HG03575 (cell line): ENCODE results near the gene MPO.

Source experiments
- ATAC-seq: cut with Tn5 transposase; IDR thresholded peaks from one replicate; pipeline ENCODE4 v1.9.1; 2021; ENCODE audit not compliant: unreplicated experiment, insufficient number of reproducible peaks, low FRiP score; ENCODE audit errors: extremely low read depth

Gene MPO

GRCh38 chr17:58246781-58247180, 34.0 kb downstream of the MPO start:
- no peak for ATAC-seq

GRCh38 chr17:58246104-58246740, 34.5 kb downstream of the MPO start:
- ATAC-seq = no peak

DNA sequence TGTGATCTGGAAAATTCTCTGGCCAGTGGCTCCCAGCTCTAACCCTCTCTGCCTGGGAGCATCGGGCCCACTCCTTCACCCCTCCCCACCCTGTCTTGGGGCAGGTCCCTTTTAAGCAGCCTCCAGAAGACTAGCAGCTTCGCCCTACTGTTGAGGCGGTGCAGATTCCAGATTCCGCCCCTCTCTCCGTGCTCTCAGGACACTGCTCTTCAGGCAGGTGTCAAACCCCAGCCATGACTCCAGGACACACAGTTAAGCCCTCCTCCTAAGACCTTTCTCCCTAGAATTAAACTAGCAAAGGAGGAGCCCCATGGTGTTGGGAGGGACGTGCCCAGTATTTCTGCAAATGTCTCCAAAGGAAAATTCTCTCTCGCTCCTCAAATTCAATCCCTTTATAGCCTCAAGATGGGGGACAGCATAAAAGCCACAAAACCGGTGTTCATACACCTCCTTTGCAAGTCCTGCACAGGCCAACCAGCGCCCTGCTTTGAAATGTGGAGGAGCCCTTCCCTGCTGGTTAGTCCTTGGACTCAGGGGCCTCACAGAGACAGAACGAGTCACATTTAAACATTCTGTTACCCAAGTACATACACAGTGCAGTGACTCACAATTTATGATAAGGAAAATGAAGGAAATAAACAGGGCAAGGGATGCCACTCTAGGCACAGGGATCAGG, 35.2 kb downstream of the MPO start:
- no peak for ATAC-seq

DNA sequence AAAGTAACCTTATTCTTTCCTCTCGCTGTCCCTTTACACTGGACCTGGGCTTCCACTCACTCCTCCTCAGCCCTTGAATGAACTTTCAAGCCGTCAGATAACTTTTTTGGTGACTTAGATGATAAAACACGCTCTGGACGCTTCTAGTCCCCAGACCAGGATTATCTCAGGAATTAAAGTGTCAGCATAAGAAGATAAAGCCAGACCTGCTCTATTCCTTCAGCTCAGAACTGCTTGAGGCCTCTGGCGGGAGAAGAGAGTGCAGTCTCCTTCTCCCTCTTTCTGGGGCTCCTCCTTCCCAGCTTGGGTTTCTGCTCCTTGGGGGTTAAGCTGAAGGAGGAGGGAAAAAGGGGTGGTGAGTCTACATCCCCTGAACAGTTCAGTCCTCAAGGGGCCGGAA, 35.8 kb downstream of the MPO start:
- ATAC-seq = no peak

DNA sequence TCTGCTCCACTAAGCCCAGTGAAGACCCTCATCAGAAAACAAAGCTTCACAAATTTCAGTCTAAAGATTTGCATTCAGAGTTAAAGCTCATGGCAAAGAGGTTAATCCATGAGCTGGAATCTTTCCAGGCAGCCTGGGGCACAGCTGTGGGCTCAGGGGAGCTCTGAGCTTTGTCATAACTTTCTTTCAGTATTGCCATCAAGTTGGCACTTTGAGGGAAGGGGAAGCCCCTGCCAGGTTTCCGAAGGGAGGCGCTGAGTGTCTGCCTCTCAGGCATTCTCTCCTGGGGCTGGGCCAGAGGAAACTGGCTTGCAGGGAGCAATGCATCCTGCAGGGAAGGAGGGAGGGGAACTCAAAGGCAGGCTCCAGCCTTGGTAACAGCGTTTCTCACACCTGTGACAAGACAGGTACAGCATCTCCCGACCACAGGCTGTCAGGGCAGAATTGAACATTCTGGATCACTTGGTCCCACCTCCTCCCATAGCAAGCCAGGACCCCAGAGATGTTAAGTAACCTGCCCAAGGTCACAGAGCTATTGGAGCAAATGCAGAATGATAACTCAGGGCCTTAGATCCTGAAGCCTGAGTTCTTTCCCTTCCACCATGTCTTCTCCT, 38.5 kb downstream of the MPO start:
- no peak for ATAC-seq

GRCh38 chr17:58239987-58240386, 40.7 kb downstream of the MPO start:
- no peak for ATAC-seq

GRCh38 chr17:58238147-58238634, 42.5 kb downstream of the MPO start, which contains the start of gene LPO:
Gene LPO (plus strand): TSS chr17:58238584. CDS start chr17:58242980, 4,396 bp downstream.
- ATAC-seq = no peak

DNA sequence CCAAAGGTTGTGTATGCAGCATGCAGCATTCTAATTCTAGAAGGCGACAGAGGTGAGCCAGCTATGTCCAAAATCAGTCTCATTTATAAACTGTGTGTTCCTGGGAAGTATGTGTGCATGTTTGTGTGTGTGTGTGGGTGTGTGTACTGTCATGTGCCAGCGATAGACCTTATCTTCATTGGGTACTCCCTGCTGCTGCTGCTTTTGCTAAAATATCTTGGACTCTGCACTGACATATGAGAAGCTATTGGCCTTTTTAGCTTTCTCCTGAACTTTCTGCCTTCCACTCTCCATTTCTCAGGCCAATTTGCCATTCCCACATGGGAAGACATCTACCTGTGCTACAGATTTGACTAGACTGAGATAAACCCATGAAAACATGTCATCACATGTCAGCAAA, 44.3 kb downstream of the MPO start:
- ATAC-seq = no peak

DNA sequence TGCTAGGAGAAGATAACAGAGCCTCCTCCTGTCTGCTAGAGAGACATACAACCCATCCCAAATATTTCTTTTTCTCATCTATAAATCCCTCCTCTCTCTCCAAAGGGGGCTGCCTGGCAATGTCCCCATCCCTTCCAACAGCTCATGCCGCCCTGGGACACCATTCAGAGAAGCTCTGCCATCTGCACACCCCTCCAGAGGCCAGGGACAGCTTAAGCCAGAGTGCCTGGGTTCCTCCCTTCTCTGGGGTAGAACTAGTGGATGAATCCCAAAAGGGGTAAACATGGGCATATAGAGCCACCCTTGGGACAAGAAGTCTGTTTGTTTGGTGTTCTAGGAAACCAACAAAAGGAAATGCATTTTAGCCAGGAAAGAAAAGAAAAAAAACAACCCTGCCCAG, 44.9 kb downstream of the MPO start:
- ATAC-seq = no peak

DNA sequence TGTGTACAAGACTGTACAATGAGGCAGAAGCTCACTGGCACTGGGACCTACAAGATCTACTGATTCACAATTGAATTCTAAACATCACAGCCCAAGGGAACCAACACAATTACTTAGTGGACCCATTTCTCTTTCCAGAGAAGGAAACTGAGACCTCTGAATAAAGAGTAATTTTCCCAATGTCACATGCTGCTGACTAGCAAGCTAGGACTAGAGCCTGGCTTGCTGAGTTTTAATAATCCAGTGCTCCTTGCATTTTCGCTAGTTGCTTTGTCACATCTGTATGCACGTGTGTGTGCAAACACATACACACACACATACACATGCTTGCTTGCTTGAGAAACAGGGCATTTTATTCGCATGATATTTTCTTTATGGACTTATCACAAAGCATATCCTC, 46.2 kb downstream of the MPO start:
- ATAC-seq = no peak

DNA sequence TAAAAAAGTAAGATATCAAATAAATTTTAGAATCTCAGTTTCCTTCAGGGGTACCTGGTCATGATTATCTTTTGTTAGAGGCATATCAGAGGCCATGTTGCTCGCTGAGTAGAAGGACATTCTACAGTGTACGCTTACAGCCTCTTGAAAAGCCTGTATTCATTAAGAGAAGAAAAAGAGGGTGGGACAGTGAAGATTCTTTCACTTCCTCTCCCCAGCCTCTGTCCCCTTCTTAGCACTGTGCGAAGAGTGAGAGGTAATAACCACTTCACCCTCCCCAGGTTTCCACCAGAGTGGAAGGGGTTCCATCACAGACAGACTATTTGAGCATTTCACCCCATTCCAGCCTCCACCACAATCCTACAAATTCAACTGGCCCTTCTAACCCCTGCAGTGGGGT, 47.2 kb downstream of the MPO start:
- ATAC-seq = no peak

- no peak for ATAC-seq
These were observed 48.0 kb downstream of the MPO start for GRCh38 chr17:58232707-58233156.

GRCh38 chr17:58231641-58232040, 49.1 kb downstream of the MPO start:
- ATAC-seq = no peak

- no peak for ATAC-seq
These were observed 50.9 kb downstream of the MPO start for GRCh38 chr17:58229881-58230280.

DNA sequence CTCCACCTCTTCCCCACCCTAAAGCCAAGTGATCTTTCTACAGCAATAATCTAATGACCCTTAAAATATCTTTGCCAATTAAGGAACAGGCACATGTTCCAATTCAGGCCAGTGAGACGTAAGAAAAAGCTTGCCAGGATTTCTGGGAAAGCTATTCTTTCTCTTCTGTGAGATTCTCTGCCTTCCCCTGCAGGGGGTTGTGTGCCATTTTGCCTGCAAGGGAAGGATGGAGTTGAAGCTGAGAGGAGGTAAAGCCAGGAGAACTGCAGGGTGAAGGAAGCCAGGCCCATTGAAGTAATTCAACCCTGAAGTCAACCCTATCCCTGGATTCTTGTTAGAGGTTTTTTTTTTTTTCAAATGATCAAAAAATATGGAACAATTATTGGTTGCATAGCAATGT, 51.4 kb downstream of the MPO start:
- ATAC-seq = no peak

DNA sequence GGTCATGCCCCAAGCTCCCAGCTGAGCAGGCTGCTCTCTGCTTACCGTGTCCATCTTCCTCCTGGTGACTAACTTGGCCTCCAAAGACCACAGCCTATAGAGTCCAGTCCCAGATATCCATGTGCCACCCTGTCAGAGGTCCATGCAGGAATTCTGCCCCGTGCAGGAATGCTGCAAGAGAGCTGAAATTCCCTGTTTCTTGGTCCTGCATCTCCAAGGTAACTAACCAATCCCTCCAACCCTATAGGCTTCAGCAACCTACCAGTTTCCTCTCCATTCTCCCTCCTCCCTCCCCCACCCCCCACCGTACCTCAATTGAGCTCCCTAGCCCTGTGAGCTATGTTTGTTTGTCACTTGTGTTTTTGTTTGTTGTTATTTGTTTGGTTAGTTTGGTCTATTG, 52.1 kb downstream of the MPO start:
- no peak for ATAC-seq

DNA sequence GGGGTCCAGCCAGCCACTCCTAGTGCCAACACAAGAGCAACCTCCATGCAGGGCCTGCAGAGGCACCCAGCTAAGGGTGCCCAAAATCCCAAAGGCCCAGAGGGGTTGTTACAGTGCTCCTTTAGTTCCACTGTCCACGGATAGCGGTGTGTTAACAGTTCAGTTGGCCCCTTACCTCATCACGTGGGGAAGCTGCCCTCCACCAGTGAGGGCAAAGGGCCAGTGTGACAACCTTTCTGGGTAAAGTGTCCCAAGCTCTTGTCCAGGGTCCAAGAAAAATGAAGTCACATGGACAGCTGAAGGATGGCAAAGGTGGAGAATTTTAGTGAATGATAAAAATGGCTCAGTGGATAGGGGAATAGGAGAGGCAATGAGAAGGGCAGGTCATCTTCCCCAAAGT, 53.0 kb downstream of the MPO start:
- ATAC-seq = no peak

DNA sequence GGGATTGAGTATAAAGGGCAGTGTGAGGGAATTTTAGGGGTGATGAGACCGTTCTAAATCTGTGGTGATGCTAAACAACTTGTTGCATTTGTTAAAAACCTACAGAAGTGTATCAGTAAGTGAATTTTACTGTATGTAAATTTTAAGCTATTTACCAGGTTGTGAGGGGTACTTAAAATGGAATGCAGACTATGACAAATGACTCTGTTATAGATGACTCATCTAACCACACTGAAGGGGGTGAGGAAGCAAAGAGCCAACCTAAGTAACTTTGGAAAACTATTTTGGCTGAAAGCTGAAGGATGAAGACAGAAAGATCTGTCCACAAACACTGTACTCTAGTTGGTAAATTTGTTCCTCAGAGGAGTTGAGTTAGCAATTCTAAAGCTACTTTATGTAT, 56.4 kb downstream of the MPO start:
- no peak for ATAC-seq
